PFSK-1 (cell line): ENCODE results near the gene FBXO48.

Source experiments
- FOXP2 ChIP-seq: optimal IDR thresholded peaks from 2 replicates; pipeline ENCODE3; 2011; ENCODE audit warnings: borderline replicate concordance, control low read depth, inconsistent platforms; ENCODE audit not compliant: insufficient read depth; ENCODE audit errors: extremely low read length, extremely low read depth
- POLR2AphosphoS5 ChIP-seq: IDR thresholded peaks from 2 replicates; pipeline ENCODE4 v1.6.1; 2012; ENCODE audit warnings: low read depth, mild to moderate bottlenecking, control low read depth, low read length, moderate library complexity
- TAF1 ChIP-seq: IDR thresholded peaks from 2 replicates; pipeline ENCODE4 v1.6.1; 2012; ENCODE audit warnings: low read length, control low read depth, borderline replicate concordance; ENCODE audit not compliant: insufficient read depth

DNA sequence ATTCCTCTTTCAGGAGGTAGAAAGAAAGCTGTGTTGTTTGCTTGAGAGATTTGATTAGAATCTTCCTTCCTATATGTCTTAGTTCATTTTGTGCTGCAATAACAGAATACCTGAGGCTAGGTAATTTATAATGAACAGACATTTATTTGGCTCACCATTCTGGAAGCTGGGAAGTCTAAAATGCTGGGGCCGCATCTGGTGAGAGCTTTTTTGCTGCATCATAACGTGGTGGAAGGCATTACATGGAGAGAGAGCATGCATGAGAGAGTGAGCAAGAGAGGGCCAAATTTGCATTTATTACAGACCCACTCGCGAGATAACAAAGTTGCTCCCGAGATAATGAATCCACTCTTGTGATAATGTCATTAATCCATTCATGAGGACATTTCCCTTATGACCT is 34.7 kb upstream of the FBXO48 start:
- TF ChIP-seq FOXP2 (no peak), TAF1 (no peak), POLR2AphosphoS5 (no peak)
